HPDE6-E6E7 (cell line): ENCODE measurements around the gene TMEM269.

ENCODE experiments used
- DNase-seq: peaks from one replicate; pipeline ENCODE4 v3.0.0; 2011; ENCODE audit warnings: missing footprints; ENCODE audit errors: extremely low spot score

The TMEM269 gene

GRCh38 chr1:42822800-42823392 is 38.1 kb downstream of the TMEM269 start:
- DNase-seq, result no peak

- DNase-seq, result no peak
Measured at GRCh38 chr1:42824481-42825035, 39.8 kb downstream of the TMEM269 start.

DNA sequence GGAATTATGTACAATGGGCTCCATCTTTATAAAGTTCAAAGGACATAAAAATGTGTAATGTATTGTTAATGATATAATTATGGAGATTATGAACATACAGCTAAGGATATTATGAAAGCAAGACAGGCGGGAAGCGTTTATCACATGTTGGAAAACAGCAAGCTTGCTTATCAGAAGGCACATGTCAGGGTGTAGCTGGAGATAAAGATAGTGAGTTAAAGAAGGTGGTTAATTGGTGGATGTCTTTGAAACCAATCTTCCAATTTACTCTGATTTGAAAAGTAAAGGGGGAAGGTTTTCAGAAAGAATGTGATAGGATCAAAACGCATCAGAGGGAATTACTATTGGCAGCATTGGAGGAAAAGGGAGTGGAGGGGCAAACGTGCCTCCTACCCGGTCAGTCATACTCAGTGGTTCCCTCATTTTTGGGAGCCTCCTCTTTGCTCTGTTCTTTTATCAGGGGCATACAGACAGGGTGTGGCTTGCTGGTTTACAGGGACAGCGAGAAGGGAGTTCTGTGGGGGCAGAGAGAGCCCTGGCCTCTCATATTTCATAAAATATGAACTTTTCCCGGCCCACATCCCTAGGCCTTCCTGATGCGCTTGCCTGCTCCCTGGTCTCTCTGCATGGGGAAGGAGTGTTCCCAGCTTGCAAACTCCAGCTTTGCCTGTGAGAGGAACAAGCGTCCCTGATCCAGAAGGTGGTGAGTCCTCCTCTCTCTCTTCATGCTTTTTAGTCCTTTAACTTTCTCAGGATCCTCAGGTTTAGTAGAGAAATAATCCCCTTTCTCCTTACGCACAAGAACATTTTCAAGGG is 40.5 kb downstream of the TMEM269 start:
- DNase-seq, result no peak

DNA sequence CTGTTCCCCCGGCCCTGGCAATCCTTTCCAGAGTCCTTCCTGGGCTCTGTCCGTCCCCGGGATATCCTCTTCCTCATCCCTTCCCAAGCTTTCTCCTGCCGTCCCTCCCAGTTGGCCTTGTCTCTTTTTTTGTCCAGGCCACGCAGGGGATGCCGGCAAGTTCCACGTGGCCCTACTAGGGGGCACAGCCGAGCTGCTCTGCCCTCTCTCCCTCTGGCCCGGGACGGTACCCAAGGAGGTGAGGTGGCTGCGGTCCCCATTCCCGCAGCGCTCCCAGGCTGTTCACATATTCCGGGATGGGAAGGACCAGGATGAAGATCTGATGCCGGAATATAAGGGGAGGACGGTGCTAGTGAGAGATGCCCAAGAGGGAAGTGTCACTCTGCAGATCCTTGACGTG is 45.8 kb downstream of the TMEM269 start:
- no peak for DNase-seq

GRCh38 chr1:42831273-42831672 is 46.5 kb downstream of the TMEM269 start:
- DNase-seq, result no peak

GRCh38 chr1:42832641-42833240 is 48.0 kb downstream of the TMEM269 start:
- DNase-seq, result no peak

GRCh38 chr1:42833981-42834380 is 49.2 kb downstream of the TMEM269 start:
- no peak for DNase-seq

GRCh38 chr1:42834803-42835202 is 50.0 kb downstream of the TMEM269 start:
- DNase-seq, result no peak

DNA sequence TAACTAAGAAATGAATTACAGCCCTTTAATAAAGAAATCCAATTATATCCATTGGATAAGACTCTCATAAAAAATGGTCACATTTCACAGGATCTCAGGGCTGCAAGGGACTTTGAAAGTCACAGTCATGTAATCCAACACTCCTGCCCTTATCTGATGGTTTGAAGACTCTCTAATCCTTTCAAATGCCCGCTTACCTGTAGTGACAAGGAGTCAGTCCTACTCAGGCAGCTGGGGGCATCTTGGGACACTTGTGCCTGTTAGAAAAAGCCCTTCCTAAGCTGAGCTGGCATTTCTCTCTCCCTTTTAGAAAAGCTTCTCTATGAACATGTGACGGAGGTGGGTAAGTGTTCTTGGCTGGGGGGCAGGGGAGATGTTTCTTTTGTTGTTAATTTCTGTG is 50.6 kb downstream of the TMEM269 start:
- no peak for DNase-seq

DNA sequence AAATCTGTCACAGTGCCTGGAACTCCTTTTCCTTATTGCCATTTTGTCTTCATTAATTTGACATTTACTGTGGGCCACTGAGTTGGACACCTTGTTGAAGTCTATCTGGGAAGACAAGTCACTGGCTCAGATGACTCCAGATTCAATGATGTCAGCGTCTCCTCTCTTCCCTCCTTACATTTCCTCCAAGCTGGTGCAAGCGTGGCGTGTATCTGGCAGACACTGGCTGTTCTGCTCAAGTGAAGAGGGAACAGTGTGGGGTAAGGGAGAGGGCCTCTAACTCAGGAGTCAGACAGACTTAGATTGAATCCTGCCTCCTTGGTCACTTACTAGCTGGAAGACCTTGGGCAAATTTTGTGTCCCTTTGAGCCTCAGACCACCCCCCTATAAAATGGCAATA is 52.9 kb downstream of the TMEM269 start:
- DNase-seq, result no peak

- no peak for DNase-seq
Measured at GRCh38 chr1:42838482-42839190, 53.8 kb downstream of the TMEM269 start.

- no peak for DNase-seq
Measured at GRCh38 chr1:42841010-42841409, 56.2 kb downstream of the TMEM269 start.

- no peak for DNase-seq
Measured at GRCh38 chr1:42841440-42842147, 56.8 kb downstream of the TMEM269 start.

DNA sequence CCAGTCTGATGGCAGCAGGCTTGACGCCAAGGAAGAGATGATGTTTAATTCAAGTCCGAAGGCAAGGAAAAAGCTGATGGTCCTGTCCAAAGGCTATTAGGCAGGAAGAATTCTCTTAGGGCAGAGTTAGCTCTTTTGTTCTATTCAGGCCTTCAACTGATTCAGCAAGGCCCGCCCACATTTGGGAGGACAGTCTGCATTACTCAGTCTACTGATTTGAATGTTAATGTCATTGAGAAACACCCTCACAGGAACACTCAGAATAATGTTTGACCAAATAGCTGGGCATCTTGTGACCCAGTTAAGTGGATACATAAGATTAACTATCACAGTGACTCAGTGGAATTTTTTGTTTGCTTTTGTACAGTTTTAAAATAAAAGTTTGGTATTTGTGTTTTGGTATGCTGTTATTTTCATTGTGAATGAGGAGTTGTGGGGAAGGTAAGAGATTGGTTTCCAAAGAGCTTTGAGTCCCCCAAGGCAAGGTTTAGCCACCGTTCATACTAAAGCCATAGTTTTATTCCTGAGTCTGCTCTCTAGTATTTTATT is 59.9 kb downstream of the TMEM269 start:
- no peak for DNase-seq

DNA sequence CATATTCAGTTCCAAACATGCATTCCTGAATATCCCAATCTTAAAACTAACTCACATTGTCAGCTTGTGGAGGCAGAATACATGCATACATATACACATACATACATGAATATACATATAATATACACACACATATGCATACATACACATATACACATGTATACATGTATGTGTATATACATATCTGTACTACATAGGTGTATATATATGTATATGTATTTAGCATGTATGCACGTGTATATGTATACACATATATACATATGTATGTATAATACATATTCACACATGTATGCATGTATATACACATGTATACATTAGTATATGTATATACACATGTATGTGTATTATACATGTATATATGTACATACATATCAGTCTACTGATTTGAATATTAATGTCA is 60.4 kb downstream of the TMEM269 start:
- DNase-seq, result no peak

DNA sequence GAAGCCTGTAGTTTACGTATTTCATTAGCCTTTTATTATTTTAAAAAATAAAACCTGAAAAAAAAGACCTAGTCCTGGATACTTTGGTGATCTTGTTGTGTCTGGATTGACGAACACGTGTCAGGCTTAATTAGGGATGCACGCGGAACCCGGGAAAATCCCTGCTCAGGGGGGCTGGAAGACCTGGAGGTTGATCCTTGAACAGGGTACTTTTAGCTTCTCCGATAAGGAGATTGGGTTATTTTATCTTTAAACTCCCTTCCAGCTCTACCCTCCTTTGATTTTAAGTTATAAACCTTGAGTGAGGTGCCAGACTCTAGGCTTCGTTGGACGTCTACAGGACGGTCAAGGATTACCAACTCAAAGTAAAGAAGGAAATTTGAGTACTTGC is 61.1 kb downstream of the TMEM269 start:
- DNase-seq, result no peak

DNA sequence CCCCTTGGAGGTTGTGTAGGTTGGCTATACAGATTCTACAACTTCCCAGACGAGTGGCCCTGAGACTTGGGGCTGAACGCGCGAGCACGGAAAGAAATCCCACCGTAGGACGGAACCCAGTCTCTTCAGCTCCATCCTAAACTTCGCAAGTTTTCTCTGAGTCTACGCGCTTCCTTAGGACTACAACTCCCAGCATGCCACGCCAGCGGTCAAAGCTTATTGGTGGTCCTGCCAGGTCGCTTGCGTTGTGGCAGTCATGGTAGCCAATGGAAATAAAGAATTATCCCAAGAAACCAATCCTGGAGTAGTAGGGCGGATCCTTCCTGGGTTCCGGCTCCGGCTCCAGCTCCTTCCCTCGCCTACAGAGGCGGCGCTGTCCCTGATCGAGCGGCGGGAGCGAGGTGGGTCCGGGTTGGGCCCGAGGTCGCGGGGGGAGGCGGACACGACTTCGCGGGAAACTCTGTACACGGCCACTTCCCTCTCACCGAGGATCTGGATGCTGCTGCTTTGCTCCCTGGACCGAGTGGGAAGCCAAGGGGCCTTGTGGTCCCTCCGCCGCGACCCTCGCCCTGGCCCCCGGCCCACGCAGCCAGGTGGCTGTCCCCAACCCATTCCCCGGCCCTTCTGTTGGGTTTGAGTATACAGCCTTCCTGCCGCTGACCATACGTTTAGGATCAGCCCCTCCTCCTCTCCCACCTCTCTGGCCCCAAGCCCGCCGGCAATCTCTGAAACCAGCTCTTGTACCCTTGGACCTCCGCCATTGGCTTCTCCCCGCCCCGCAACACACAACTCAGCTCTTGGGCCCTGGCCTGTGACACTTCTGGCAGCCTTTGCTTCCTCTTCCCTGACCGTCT is 61.7 kb downstream of the TMEM269 start, which contains the start of gene ZNF691:
Gene ZNF691, plus strand, starts transcription at position 357 of the 854 bp plus-strand sequence. CDS start 3,046 bp downstream, outside the sequence.
- DNase-seq, result peak; percentile 99

- DNase-seq, result no peak
Measured at GRCh38 chr1:42847111-42847595, 62.4 kb downstream of the TMEM269 start.

DNA sequence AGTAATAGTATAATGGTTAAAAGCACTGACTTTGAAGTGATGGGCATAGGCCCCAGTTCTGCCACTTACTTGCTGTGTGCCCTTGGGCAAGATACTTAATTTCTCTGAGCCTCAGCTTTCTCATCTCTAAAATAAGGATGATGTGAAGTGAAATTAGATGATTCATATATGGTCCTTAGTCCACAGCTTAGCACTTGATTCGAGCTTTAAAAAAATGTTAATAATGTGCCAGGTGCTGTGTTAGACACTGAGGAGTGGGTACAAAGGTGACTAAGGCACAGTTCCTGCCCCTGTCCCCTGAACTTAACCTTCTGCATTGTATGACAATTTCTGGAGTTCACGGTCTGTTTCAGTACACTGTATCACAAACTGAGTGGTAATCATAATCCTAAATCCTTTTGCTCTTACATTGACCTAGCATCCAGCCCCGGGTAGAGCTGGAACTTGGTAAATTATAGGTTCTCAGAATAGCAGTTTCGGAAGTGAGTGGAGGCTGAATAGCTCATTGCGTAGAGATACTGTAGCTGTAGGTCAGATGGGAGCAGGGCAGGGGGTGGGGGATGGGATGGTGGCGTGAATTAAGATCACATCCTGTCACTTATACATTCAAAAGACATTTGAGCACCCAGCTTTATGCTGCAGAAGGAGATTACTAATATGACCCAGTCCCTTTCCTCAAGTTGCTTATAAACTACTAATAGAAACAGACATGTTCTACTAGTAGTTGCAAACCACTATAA is 63.1 kb downstream of the TMEM269 start:
- no peak for DNase-seq
